Neural cell (in vitro differentiated cells): ENCODE measurements around the gene TIAM2.

Experiments used
- CTCF ChIP-seq: fragments of 450-650 bp; IDR thresholded peaks from 2 replicates; pipeline ENCODE4 v1.5.1; 2014; ENCODE audit warnings: antibody characterized with exemption, mild to moderate bottlenecking, moderate library complexity; ENCODE audit not compliant: poor library complexity, severe bottlenecking
- EP300 ChIP-seq: fragments of 450-650 bp; conservative IDR thresholded peaks from 2 replicates; pipeline ENCODE4 v1.6.1; 2014; ENCODE audit warnings: antibody characterized with exemption, mild to moderate bottlenecking, moderate library complexity; ENCODE audit not compliant: poor library complexity, severe bottlenecking
- EZH2 ChIP-seq: fragments of 200-600, 300-800 bp; shearing (Covaris generic), sonication (generic); IDR thresholded peaks from 2 replicates; pipeline ENCODE4 v1.6.1; 2014; ENCODE audit warnings: antibody characterized with exemption, low read length, borderline replicate concordance, mild to moderate bottlenecking; ENCODE audit not compliant: insufficient read depth, poor library complexity, severe bottlenecking
- MXI1 ChIP-seq: fragments of 450-650 bp; conservative IDR thresholded peaks from 2 replicates; pipeline ENCODE4 v1.6.1; 2014; ENCODE audit warnings: antibody characterized with exemption, mild to moderate bottlenecking; ENCODE audit not compliant: poor library complexity, severe bottlenecking
- POLR2AphosphoS5 ChIP-seq: IDR thresholded peaks from 2 replicates; pipeline ENCODE4 v1.6.1; 2012
- RAD21 ChIP-seq: fragments of 450-650 bp; conservative IDR thresholded peaks from 2 replicates; pipeline ENCODE4 v1.6.1; 2014; ENCODE audit warnings: antibody characterized with exemption, mild to moderate bottlenecking, moderate library complexity
- REST ChIP-seq: IDR thresholded peaks from 2 replicates; pipeline ENCODE4 v1.6.1; 2012; ENCODE audit warnings: borderline replicate concordance
- SMC3 ChIP-seq: fragments of 450-650 bp; conservative IDR thresholded peaks from 2 replicates; pipeline ENCODE4 v1.6.1; 2014; ENCODE audit warnings: antibody characterized with exemption, mild to moderate bottlenecking, moderate library complexity; ENCODE audit not compliant: poor library complexity
- TAF1 ChIP-seq: IDR thresholded peaks from 2 replicates; pipeline ENCODE4 v1.6.1; 2012; ENCODE audit warnings: low read depth

- TF ChIP-seq EZH2 = no peak
- no peak for TF ChIP-seq CTCF
- TF ChIP-seq MXI1 = no peak
- no peak for TF ChIP-seq POLR2AphosphoS5
- no peak for TF ChIP-seq SMC3
- TF ChIP-seq RAD21 = no peak
- no peak for TF ChIP-seq TAF1
- no peak for TF ChIP-seq EP300
- TF ChIP-seq REST = no peak
Measured at GRCh38 chr6:155050311-155050710, 55.2 kb downstream of the TIAM2 start.
